ENCODE data around the gene TEX2. TPM values are rescaled to one million over a fixed set of nuclear protein-coding genes. Genes with fewer than 3 reads are reported as not detected.

Gene TEX2
- total and polyA plus RNA-seq, 9 of the 15 experiments (the other 6 are each of a cell fraction or from before 2014, with no cell fraction given): 4.1 to 27.6 (median 19.3) TPM

DNA sequence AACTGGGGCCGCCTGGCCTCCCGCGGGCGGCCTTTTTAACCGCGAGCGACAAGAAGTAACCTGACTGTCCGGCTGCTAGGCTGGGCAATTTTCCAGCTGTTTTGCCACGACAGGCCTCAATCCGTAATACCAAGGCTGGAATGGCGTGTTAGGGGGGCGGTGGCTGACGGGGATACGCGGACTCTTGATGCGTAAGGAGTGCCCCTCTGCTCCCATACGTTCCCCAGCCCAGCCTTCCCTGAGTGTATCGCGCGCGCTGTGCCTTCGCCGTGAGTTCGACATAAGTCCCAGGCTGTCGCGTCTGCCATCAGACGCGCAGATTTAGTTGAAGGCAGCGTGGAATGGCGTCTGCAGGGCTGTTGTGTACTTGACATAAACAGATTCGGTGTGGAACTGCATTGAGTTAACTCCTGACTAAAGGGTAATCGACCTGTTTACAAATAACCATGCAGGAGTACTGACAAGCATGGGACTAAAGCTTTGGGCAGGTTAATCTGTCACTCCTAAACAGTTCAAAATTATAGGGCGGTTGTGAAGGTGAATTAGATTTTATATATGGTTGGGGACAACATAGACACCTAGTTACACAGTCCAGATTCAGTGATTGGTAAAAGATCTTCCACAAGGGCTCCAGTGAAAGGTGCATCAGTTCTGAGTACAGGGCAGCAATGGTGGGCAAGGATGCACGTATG lies 116.5 kb downstream of the TEX2 start (continued):
- TF ChIP-seq, protein P1, sequence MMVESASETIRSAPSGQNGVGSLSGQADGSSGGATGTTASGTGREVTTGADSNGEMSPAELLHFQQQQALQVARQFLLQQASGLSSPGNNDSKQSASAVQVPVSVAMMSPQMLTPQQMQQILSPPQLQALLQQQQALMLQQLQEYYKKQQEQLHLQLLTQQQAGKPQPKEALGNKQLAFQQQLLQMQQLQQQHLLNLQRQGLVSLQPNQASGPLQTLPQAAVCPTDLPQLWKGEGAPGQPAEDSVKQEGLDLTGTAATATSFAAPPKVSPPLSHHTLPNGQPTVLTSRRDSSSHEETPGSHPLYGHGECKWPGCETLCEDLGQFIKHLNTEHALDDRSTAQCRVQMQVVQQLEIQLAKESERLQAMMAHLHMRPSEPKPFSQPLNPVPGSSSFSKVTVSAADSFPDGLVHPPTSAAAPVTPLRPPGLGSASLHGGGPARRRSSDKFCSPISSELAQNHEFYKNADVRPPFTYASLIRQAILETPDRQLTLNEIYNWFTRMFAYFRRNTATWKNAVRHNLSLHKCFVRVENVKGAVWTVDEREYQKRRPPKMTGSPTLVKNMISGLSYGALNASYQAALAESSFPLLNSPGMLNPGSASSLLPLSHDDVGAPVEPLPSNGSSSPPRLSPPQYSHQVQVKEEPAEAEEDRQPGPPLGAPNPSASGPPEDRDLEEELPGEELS (CRISPR knock-in tag; IDR thresholded peaks at IDR 0.05; ENCODE audit: borderline replicate concordance): no peak
- peak; percentile 15 for TF ChIP-seq FUS (optimal IDR thresholded peaks at IDR 0.05; ENCODE audit: low read depth, low read length)
- 0 out of 2 replicates have a peak, but pooled peaks have one; percentile 10 for TF ChIP-seq ZNF224 (CRISPR knock-in tag; IDR thresholded peaks at IDR 0.05)
- TF ChIP-seq, protein P2, sequence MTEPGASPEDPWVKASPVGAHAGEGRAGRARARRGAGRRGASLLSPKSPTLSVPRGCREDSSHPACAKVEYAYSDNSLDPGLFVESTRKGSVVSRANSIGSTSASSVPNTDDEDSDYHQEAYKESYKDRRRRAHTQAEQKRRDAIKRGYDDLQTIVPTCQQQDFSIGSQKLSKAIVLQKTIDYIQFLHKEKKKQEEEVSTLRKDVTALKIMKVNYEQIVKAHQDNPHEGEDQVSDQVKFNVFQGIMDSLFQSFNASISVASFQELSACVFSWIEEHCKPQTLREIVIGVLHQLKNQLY (CRISPR knock-in tag; conservative IDR thresholded peaks at IDR 0.05): peak in 1 of 2 experiments; percentile 68; a peak in 1 of 4 replicates
- TF ChIP-seq, protein P3, sequence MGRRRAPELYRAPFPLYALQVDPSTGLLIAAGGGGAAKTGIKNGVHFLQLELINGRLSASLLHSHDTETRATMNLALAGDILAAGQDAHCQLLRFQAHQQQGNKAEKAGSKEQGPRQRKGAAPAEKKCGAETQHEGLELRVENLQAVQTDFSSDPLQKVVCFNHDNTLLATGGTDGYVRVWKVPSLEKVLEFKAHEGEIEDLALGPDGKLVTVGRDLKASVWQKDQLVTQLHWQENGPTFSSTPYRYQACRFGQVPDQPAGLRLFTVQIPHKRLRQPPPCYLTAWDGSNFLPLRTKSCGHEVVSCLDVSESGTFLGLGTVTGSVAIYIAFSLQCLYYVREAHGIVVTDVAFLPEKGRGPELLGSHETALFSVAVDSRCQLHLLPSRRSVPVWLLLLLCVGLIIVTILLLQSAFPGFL (CRISPR knock-in tag; IDR thresholded peaks at IDR 0.05): peak; percentile 9; the same call in 1 of the 2 replicates
- no peak for TF ChIP-seq JUN (IDR thresholded peaks at IDR 0.05; ENCODE audit: borderline replicate concordance, low read depth, low read length)
- TF ChIP-seq JUN (CRISPR knock-in tag; IDR thresholded peaks at IDR 0.05; ENCODE audit: borderline replicate concordance): no peak
- peak; percentile 8; the same call in 1 of the 2 replicates for TF ChIP-seq PTBP1 (IDR thresholded peaks at IDR 0.05; ENCODE audit: low read depth, low read length)
- TF ChIP-seq, protein P4, sequence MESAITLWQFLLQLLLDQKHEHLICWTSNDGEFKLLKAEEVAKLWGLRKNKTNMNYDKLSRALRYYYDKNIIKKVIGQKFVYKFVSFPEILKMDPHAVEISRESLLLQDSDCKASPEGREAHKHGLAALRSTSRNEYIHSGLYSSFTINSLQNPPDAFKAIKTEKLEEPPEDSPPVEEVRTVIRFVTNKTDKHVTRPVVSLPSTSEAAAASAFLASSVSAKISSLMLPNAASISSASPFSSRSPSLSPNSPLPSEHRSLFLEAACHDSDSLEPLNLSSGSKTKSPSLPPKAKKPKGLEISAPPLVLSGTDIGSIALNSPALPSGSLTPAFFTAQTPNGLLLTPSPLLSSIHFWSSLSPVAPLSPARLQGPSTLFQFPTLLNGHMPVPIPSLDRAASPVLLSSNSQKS (CRISPR knock-in tag; IDR thresholded peaks at IDR 0.05): no peak
- 0 out of 2 replicates have a peak, but pooled peaks have one; percentile 11 for TF ChIP-seq SRSF1 (IDR thresholded peaks at IDR 0.05; ENCODE audit: low read depth, low read length)
- TF ChIP-seq ZNF232 (CRISPR knock-in tag; IDR thresholded peaks at IDR 0.05): peak; percentile 70; the same call in 1 of the 2 replicates
- no peak for TF ChIP-seq SMAD3 (CRISPR knock-in tag; conservative IDR thresholded peaks at IDR 0.05)
- no peak for TF ChIP-seq RFX5 (IDR thresholded peaks at IDR 0.05; ENCODE audit: low read depth, low read length)
- peak; percentile 35; the same call in 1 of the 2 replicates for TF ChIP-seq SIN3B (IDR thresholded peaks at IDR 0.05; ENCODE audit: low read depth)
- TF ChIP-seq CSDE1 (IDR thresholded peaks at IDR 0.05): no peak
- TF ChIP-seq ZSCAN29 (IDR thresholded peaks at IDR 0.05): peak; percentile 51; the same call in 1 of the 2 replicates
- no peak for TF ChIP-seq RUNX1 (IDR thresholded peaks at IDR 0.05; ENCODE audit: low read depth)
- TF ChIP-seq RBFOX2 (IDR thresholded peaks at IDR 0.05; ENCODE audit: low read depth, low read length): peak; percentile 79
- peak; percentile 5 for TF ChIP-seq SAP30 (IDR thresholded peaks at IDR 0.05; ENCODE audit: borderline replicate concordance, insufficient read depth, low read depth, low read length, poor library complexity, severe bottlenecking)
- peak; percentile 27 for TF ChIP-seq POLR2B (IDR thresholded peaks at IDR 0.05; ENCODE audit: low read depth, partially characterized antibody)
- peak; percentile 25; the same call in 1 of the 2 replicates for TF ChIP-seq MBD2 (IDR thresholded peaks at IDR 0.05; ENCODE audit: borderline replicate concordance, low read depth)
- TF ChIP-seq HNRNPH1 (optimal IDR thresholded peaks at IDR 0.05; ENCODE audit: low read depth, low read length): no peak
